HepG2 (cell line): ENCODE data around the gene PLSCR5. TPM values are rescaled to one million over a fixed set of nuclear protein-coding genes. Genes with fewer than 3 reads are reported as not detected.

ENCODE experiments used
- ASH2L ChIP-seq: fragments of 300-600, 200-600 bp; sonication (generic); IDR thresholded peaks from 2 replicates; pipeline ENCODE4 v1.7.0; 2017; ENCODE audit warnings: low read depth, mild to moderate bottlenecking, moderate library complexity, mixed read lengths, low read length; ENCODE audit not compliant: insufficient read length
- ATM ChIP-seq: fragments of 450-650 bp; IDR thresholded peaks from 2 replicates; pipeline ENCODE4 v1.7.1; 2017; ENCODE audit warnings: mild to moderate bottlenecking, borderline replicate concordance
- BCLAF1 ChIP-seq: fragments of 450-650 bp; IDR thresholded peaks from 2 replicates; pipeline ENCODE4 v1.6.1; 2017; ENCODE audit warnings: mild to moderate bottlenecking
- FOXP4 ChIP-seq: sonication (generic); formaldehyde crosslinking; IDR thresholded peaks from 2 replicates; pipeline ENCODE4 v1.4.0; 2020; ENCODE audit warnings: missing genetic modification reagents
- GATA4 ChIP-seq: sonication (generic); IDR thresholded peaks from 2 replicates; pipeline ENCODE4 v1.6.1; 2016; ENCODE audit warnings: antibody characterized with exemption, low read depth, borderline replicate concordance
- HNRNPH1 ChIP-seq: fragments of 200-400 bp; formaldehyde crosslinking; optimal IDR thresholded peaks from 2 replicates; pipeline ENCODE3; 2017; ENCODE audit warnings: mild to moderate bottlenecking, low read depth, low read length
- IRF2 ChIP-seq: IDR thresholded peaks from 2 replicates; pipeline ENCODE4 v1.6.1; 2018; ENCODE audit warnings: missing genetic modification reagents, missing compliant biosample characterization
- JARID2 ChIP-seq: sonication (generic); formaldehyde crosslinking; IDR thresholded peaks from 2 replicates; pipeline ENCODE4 v1.8.1; 2023; ENCODE audit warnings: missing genetic modification reagents, inconsistent platforms; ENCODE audit not compliant: insufficient replicate concordance
- KLF6 ChIP-seq: IDR thresholded peaks from 2 replicates; pipeline ENCODE4 v1.8.0; 2016; ENCODE audit warnings: missing biosample characterization, missing genetic modification reagents
- MIER3 ChIP-seq: IDR thresholded peaks from 2 replicates; pipeline ENCODE4 v1.6.1; 2016; ENCODE audit warnings: missing compliant biosample characterization, borderline replicate concordance
- MNT ChIP-seq: fragments of 450-650 bp; IDR thresholded peaks from 2 replicates; pipeline ENCODE4 v1.6.1; 2016
- NFIC ChIP-seq: IDR thresholded peaks from 2 replicates; pipeline ENCODE4 v1.6.1; 2012; ENCODE audit warnings: mild to moderate bottlenecking, low read length, inconsistent platforms
- SCMH1 ChIP-seq: sonication (generic); formaldehyde crosslinking; IDR thresholded peaks from 2 replicates; pipeline ENCODE4 v1.9.0; 2021; ENCODE audit warnings: missing genetic modification reagents, mild to moderate bottlenecking, borderline replicate concordance
- SYNCRIP ChIP-seq: fragments of 200-400 bp; formaldehyde crosslinking; IDR thresholded peaks from 2 replicates; pipeline ENCODE4 v1.6.1; 2018; ENCODE audit warnings: mild to moderate bottlenecking, low read depth, low read length; ENCODE audit not compliant: insufficient read depth
- ZBTB14 ChIP-seq: sonication (generic); formaldehyde crosslinking; IDR thresholded peaks from 2 replicates; pipeline ENCODE4 v1.4.0; 2020; ENCODE audit warnings: missing genetic modification reagents
- ZBTB20 ChIP-seq: sonication (generic); formaldehyde crosslinking; IDR thresholded peaks from 2 replicates; pipeline ENCODE4 v1.8.1; 2023; ENCODE audit warnings: missing genetic modification reagents, low read depth, mild to moderate bottlenecking, borderline replicate concordance
- ZBTB7B ChIP-seq: sonication (generic); formaldehyde crosslinking; IDR thresholded peaks from 2 replicates; pipeline ENCODE4 v1.4.0; 2020; ENCODE audit warnings: missing genetic modification reagents
- ZFP37 ChIP-seq: sonication (generic); formaldehyde crosslinking; IDR thresholded peaks from 2 replicates; pipeline ENCODE4 v1.4.0; 2020; ENCODE audit warnings: missing genetic modification reagents, borderline replicate concordance
- ZFX ChIP-seq: sonication (generic); formaldehyde crosslinking; IDR thresholded peaks from 2 replicates; pipeline ENCODE4 v1.4.0; 2020; ENCODE audit warnings: mild to moderate bottlenecking, low read depth, missing genetic modification reagents, moderate library complexity
- ZNF292 ChIP-seq: sonication (generic); formaldehyde crosslinking; IDR thresholded peaks from 2 replicates; pipeline ENCODE4 v1.8.1; 2022; ENCODE audit warnings: mild to moderate bottlenecking, low read depth, missing genetic modification reagents, borderline replicate concordance
- ZNF446 ChIP-seq: sonication (generic); formaldehyde crosslinking; IDR thresholded peaks from 2 replicates; pipeline ENCODE4 v1.5.0; 2020; ENCODE audit warnings: mild to moderate bottlenecking, missing genetic modification reagents
- ZNF460 ChIP-seq: sonication (generic); formaldehyde crosslinking; IDR thresholded peaks from 2 replicates; pipeline ENCODE4 v1.5.1; 2020; ENCODE audit warnings: missing genetic modification reagents, mild to moderate bottlenecking, borderline replicate concordance
- ZNF740 ChIP-seq: sonication (generic); formaldehyde crosslinking; IDR thresholded peaks from 2 replicates; pipeline ENCODE4 v1.4.0; 2020; ENCODE audit warnings: missing genetic modification reagents
- polyA plus RNA-seq, 8 experiments: library from polyadenylated mRNA; depleted of rRNA in 3 of 8; stranded (reverse) in 7 of 8; unstranded in 1 of 8; fragments of >200 nt; fragmentation: Illumina TruSeq in 4 of 8; extraction: Trizol in 4 of 8; gene quantifications; 2 replicates each; pipeline versions ENCODE4 v1.2.1 to v1.2.3, GENCODE V29; 2011 to 2016; ENCODE audit warnings: low read depth in 4 of 8, missing spikeins in 1 of 8, mixed read lengths in 1 of 8; ENCODE audit not compliant: insufficient read depth in 1 of 8
- total RNA-seq, 5 experiments: library from RNA; depleted of rRNA; stranded (reverse); fragments of >200 nt; fragmentation: Illumina TruSeq; extraction: Trizol; gene quantifications; 2 replicates each; pipeline ENCODE4 v1.2.3, GENCODE V29; 2016; ENCODE audit warnings: low read depth in 1 of 5

Gene PLSCR5
- total and polyA plus RNA-seq, 2 of the 13 experiments (the other 11 are each of a cell fraction or from before 2014, with no cell fraction given), result 0.50 TPM; not detected in 1

- TF ChIP-seq MNT (no peak), ZBTB20 (CRISPR knock-in tag) (no peak), ATM (no peak), ASH2L (peak; percentile 92), ZNF740 (CRISPR knock-in tag) (no peak), ZBTB7B (CRISPR knock-in tag) (no peak), SYNCRIP (no peak), ZFX (CRISPR knock-in tag) (no peak), MIER3 (CRISPR knock-in tag) (peak; percentile 58; the same call in 1 of the 2 replicates), SCMH1 (CRISPR knock-in tag) (no peak), FOXP4 (CRISPR knock-in tag) (peak; percentile 96), ZBTB14 (CRISPR knock-in tag) (no peak), KLF6 (CRISPR knock-in tag) (no peak), ZNF446 (CRISPR knock-in tag) (no peak), ZNF460 (no peak), JARID2 (CRISPR knock-in tag) (no peak), IRF2 (CRISPR knock-in tag) (peak; percentile 38; the same call in 1 of the 2 replicates), ZNF292 (CRISPR knock-in tag) (no peak), ZFP37 (CRISPR knock-in tag) (no peak), BCLAF1 (no peak), NFIC (peak; percentile 95), HNRNPH1 (no peak), GATA4 (peak; percentile 82; the same call in 1 of the 2 replicates)
Measured at GRCh38 chr3:146581080-146581601, 24.0 kb downstream of the PLSCR5 start (continued).
